Sigmoid colon (tissue), 7 donors: Measurements from ENCODE around the gene TMEM209. TPM values are rescaled to one million over a fixed set of nuclear protein-coding genes. Genes with fewer than 3 reads are reported as not detected.
A peak's percentile ranks its signal among the peaks of the same experiment; 100 is the strongest.
"Not testable (repeated sequence)": the region's sequence is repeated elsewhere in the genome, so short reads cannot be mapped to it uniquely, and the experiment has no call there.

Experiments
- DNase-seq: peaks from one replicate; pipeline ENCODE4 v3.0.0-alpha.2; 2019
- H3K27ac ChIP-seq, 4 donors: fragments of 200-600 bp; sonication (generic); one replicate each; pipeline ENCODE4 v1.5.1; 2016 to 2019; ENCODE audit warnings: mild to moderate bottlenecking in 1 of 4
- H3K27me3 ChIP-seq, 3 donors: fragments of 200-600 bp; sonication (generic); one replicate each; pipeline ENCODE4 v1.5.1; 2019; ENCODE audit warnings: mild to moderate bottlenecking in 1 of 3
- H3K36me3 ChIP-seq, 4 donors: fragments of 200-600 bp; sonication (generic); one replicate each; pipeline ENCODE4 v1.5.1; 2016 to 2019
- H3K4me1 ChIP-seq, 4 donors: fragments of 200-600 bp; sonication (generic); one replicate each; pipeline ENCODE4 v1.5.1; 2017 to 2019
- H3K4me3 ChIP-seq, 4 donors: fragments of 200-600 bp; sonication (generic); one replicate each; pipeline ENCODE4 v1.5.1; 2017 to 2019; ENCODE audit warnings: mild to moderate bottlenecking in 2 of 4, moderate library complexity in 1 of 4
- H3K9me3 ChIP-seq, 4 donors: fragments of 200-600 bp in 3 of 4; sonication (generic) in 3 of 4; one replicate each; pipeline versions ENCODE4 v1.5.1 to v1.6.1; 2013 to 2019
- CTCF ChIP-seq, 4 experiments: fragments of 450-650 bp in 3 of 4; fragments of 200-600 bp in 1 of 4; IDR thresholded peaks; one replicate each; pipeline ENCODE4 v1.5.1; 2016 to 2019; ENCODE audit warnings: antibody characterized with exemption in 4 of 4, mild to moderate bottlenecking in 3 of 4, moderate library complexity in 2 of 4
- EP300 ChIP-seq, 4 donors: sonication (generic); formaldehyde crosslinking; IDR thresholded peaks; one replicate each; pipeline ENCODE4 v1.6.1; 2017; ENCODE audit warnings: antibody characterized with exemption in 4 of 4
- POLR2A ChIP-seq, 2 donors: fragments of 450-650 bp; IDR thresholded peaks; one replicate each; pipeline ENCODE4 v1.6.1; 2016; ENCODE audit warnings: antibody characterized with exemption in 2 of 2, mild to moderate bottlenecking in 2 of 2, moderate library complexity in 2 of 2
- POLR2AphosphoS5 ChIP-seq, 4 donors: sonication (generic); formaldehyde crosslinking; IDR thresholded peaks; one replicate each; pipeline ENCODE4 v1.6.1; 2017; ENCODE audit warnings: antibody characterized with exemption in 4 of 4
- WGBS, 2 donors: extraction: QIAGEN DNeasy Blood & Tissue Kit; methylation state at CpG; one replicate each; pipeline ENCODE4 v1.1.7; 2013; 5-methylcytosine and 5-hydroxymethylcytosine counted together
- intact Hi-C: fragments of 100-400 bp; cut with DNase I; formaldehyde crosslinking; loops from one replicate; pipeline ENCODE4 v1.15.1; 2023
- polyA plus RNA-seq, 3 donors: library from polyadenylated mRNA; stranded (reverse); fragments of 200-250 nt; gene quantifications; one replicate each; pipeline ENCODE4 v1.2.3, GENCODE V29; 2013
- total RNA-seq, 4 donors: library from RNA; depleted of rRNA; stranded (reverse); fragments of >200 nt; gene quantifications; one replicate each; pipeline ENCODE4 v1.1.0, GENCODE V29; 2016
- donor health status: healthy with polysubstance abuse.
- donor health status: Bipolar disorder and iron deficiency.
- donor health status: healthy.

The TMEM209 gene
- total RNA-seq, result 1 to 10 TPM; 6.5 to 9.6 (median 8.9) TPM
- polyA plus RNA-seq, result 1 to 10 TPM; 3.0 to 9.9 (median 3.7) TPM

- WGBS, 2 donors, result 9 to 12% methylated on average over 44 of the region's 44 CpGs
- H3K9me3 ChIP-seq, result no peaks in the 10 kb centered on the region
- peak within 1 kb of the TSS; percentile 88 to 93 (median 92) for H3K27ac ChIP-seq
- TF ChIP-seq EP300 (IDR thresholded peaks at IDR 0.05) (peak in 1 of 4 donors; percentile 42), CTCF (IDR thresholded peaks at IDR 0.05) (no peak), POLR2A (IDR thresholded peaks at IDR 0.05) (peak; percentile 55 to 60), POLR2AphosphoS5 (IDR thresholded peaks at IDR 0.05) (peak; percentile 73 to 90 (median 86))
- H3K4me3 ChIP-seq, result peak within 1 kb of the TSS; percentile 71 to 87 (median 80)
- no peaks in the 10 kb centered on the region for H3K27me3 ChIP-seq
- intact Hi-C loops, result loop anchor here (5.0 kb wide), 2 partner anchors 133 to 287 kb away; partner anchors contain the start of genes KLHDC10 and MEST
- DNase-seq, result peak; percentile 97
- peaks cover 5 to 34% (median 12%) of the 10 kb centered on the region in 4 donors for H3K36me3 ChIP-seq
- peaks cover 0 to 12% (median 6%) of the 10 kb centered on the region in 4 donors for H3K4me1 ChIP-seq
Measured at GRCh38 chr7:130205084-130205947, at the start of gene TMEM209. Gene TMEM209, minus strand, starts transcription at chr7:130205406. Its CDS starts 31 bp downstream, at chr7:130205375.

GRCh38 chr7:130254555-130254954 is 49.3 kb upstream of the TMEM209 start:
- Histone ChIP-seq H3K4me3 (no peak overlapping the region), H3K36me3 (no peaks in the 10 kb centered on the region), H3K9me3 (peaks cover 0 to 12% (median 5%) of the 10 kb centered on the region in 4 donors), H3K4me1 (no peaks in the 10 kb centered on the region), H3K27ac (no peak overlapping the region), H3K27me3 (no peaks in the 10 kb centered on the region)
- 78 to 87% methylated on average over 6 of the region's 6 CpGs for WGBS, 2 donors
- TF ChIP-seq EP300 (IDR thresholded peaks at IDR 0.05), result no peak
- TF ChIP-seq POLR2AphosphoS5 (IDR thresholded peaks at IDR 0.05), result no peak
- TF ChIP-seq POLR2A (IDR thresholded peaks at IDR 0.05), result no peak
- TF ChIP-seq CTCF (IDR thresholded peaks at IDR 0.05), result no peak
- intact Hi-C loops, result no loop called here
- DNase-seq, result no peak

- not testable (repeated sequence) for H3K4me3 ChIP-seq, DNase-seq, H3K4me1 ChIP-seq, H3K9me3 ChIP-seq, H3K27me3 ChIP-seq, H3K27ac ChIP-seq, H3K36me3 ChIP-seq
- intact Hi-C loops, result loop anchor here (10.0 kb wide), 1 partner anchor 475 kb away; no protein-coding TSS in a partner anchor
- 92 to 96% methylated on average over 3 of the region's 3 CpGs for WGBS, 2 donors
Measured at GRCh38 chr7:130249626-130250025, 44.4 kb upstream of the TMEM209 start.

- DNase-seq, H3K4me3 ChIP-seq, H3K9me3 ChIP-seq, H3K4me1 ChIP-seq, H3K36me3 ChIP-seq, H3K27me3 ChIP-seq, H3K27ac ChIP-seq: not testable (repeated sequence)
- intact Hi-C loops, result loop anchor here (10.0 kb wide), 1 partner anchor 476 kb away; no protein-coding TSS in a partner anchor
- 95 to 96% methylated on average over 5 of the region's 5 CpGs for WGBS, 2 donors
Measured at GRCh38 chr7:130248842-130249241, 43.6 kb upstream of the TMEM209 start.

GRCh38 chr7:130246491-130246890 is 41.3 kb upstream of the TMEM209 start:
- H3K4me3 ChIP-seq, H3K36me3 ChIP-seq, H3K27me3 ChIP-seq, DNase-seq, H3K27ac ChIP-seq, H3K9me3 ChIP-seq, H3K4me1 ChIP-seq: not testable (repeated sequence)
- intact Hi-C loops, result loop anchor here (10.0 kb wide), 1 partner anchor 478 kb away; no protein-coding TSS in a partner anchor
- 92 to 97% methylated on average over 1 of the region's 1 CpG for WGBS, 2 donors

GRCh38 chr7:130243486-130243885 is 38.3 kb upstream of the TMEM209 start:
- not testable (repeated sequence) for H3K4me3 ChIP-seq, H3K9me3 ChIP-seq, H3K36me3 ChIP-seq, DNase-seq, H3K27ac ChIP-seq, H3K4me1 ChIP-seq, H3K27me3 ChIP-seq
- intact Hi-C loops, result loop anchor here (10.0 kb wide), 1 partner anchor 481 kb away; no protein-coding TSS in a partner anchor
- 8 to 27% methylated on average over 1 of the region's 1 CpG for WGBS, 2 donors
